DND-41 (cell line): ENCODE data around the gene SCGB3A1.

Source experiments
- ATAC-seq: fragments of 200-7000 bp; cut with Tn5 transposase; 3 replicates; pipeline ENCODE4 v1.9.1; 2021; ENCODE audit warnings: low read depth; ENCODE audit not compliant: insufficient read depth
- DNase-seq: peaks from one replicate; pipeline ENCODE4 v3.0.0-alpha.2; 2020
- H2AFZ ChIP-seq: 2 replicates; pipeline ENCODE4 v1.6.0; 2012; ENCODE audit warnings: low read depth, low read length
- H3K27ac ChIP-seq: 2 replicates; pipeline ENCODE4 v1.5.1; 2012; ENCODE audit warnings: low read length, inconsistent platforms
- H3K27me3 ChIP-seq: fragments of 200-600 bp; sonication (generic); 2 replicates; pipeline ENCODE4 v1.6.0; 2012; ENCODE audit warnings: low read length, mild to moderate bottlenecking, inconsistent platforms; ENCODE audit not compliant: insufficient read depth, poor library complexity
- H3K36me3 ChIP-seq: 2 replicates; pipeline ENCODE4 v1.5.1; 2012; ENCODE audit warnings: low read length, inconsistent platforms; ENCODE audit not compliant: insufficient read depth
- H3K4me1 ChIP-seq: 2 replicates; pipeline ENCODE4 v1.5.1; 2012; ENCODE audit warnings: mild to moderate bottlenecking, low read length; ENCODE audit not compliant: insufficient read depth
- H3K4me2 ChIP-seq: 2 replicates; pipeline ENCODE4 v1.6.0; 2012; ENCODE audit warnings: mild to moderate bottlenecking, moderate library complexity, low read length, inconsistent platforms; ENCODE audit not compliant: insufficient read depth
- H3K4me3 ChIP-seq, 2 experiments: fragments of 200-600 bp in 1 of 2; shearing (Covaris generic) in 1 of 2; 2 replicates each; pipeline ENCODE4 v1.5.1; 2012 to 2016; ENCODE audit warnings: inconsistent platforms in 2 of 2, low read length in 2 of 2, mild to moderate bottlenecking in 2 of 2, low read depth in 1 of 2, moderate library complexity in 1 of 2
- H3K79me2 ChIP-seq: 2 replicates; pipeline ENCODE4 v1.6.0; 2012; ENCODE audit warnings: low read length, inconsistent platforms; ENCODE audit not compliant: insufficient read depth
- H3K9ac ChIP-seq: 2 replicates; pipeline ENCODE4 v1.6.0; 2012; ENCODE audit warnings: low read depth, mild to moderate bottlenecking, inconsistent platforms, low read length, moderate library complexity
- H3K9me3 ChIP-seq: 2 replicates; pipeline ENCODE4 v1.5.1; 2012; ENCODE audit warnings: low read length, moderate library complexity, mild to moderate bottlenecking, inconsistent platforms; ENCODE audit not compliant: insufficient read depth, severe bottlenecking
- H4K20me1 ChIP-seq: 2 replicates; pipeline ENCODE4 v1.6.0; 2012; ENCODE audit warnings: low read length; ENCODE audit not compliant: insufficient read depth
- EZH2 ChIP-seq: IDR thresholded peaks from 3 replicates; pipeline ENCODE4 v1.6.1; 2012; ENCODE audit warnings: borderline replicate concordance, low read depth, mild to moderate bottlenecking, moderate library complexity, low read length, inconsistent platforms; ENCODE audit not compliant: severe bottlenecking
- TF ChIP-seq, protein P1 (sequence below): IDR thresholded peaks from 2 replicates; pipeline ENCODE4 v1.5.1; 2012; ENCODE audit warnings: borderline replicate concordance, low read length, moderate library complexity, mild to moderate bottlenecking; ENCODE audit not compliant: poor library complexity, severe bottlenecking; ENCODE audit errors: extremely low read depth

Gene SCGB3A1

DNA sequence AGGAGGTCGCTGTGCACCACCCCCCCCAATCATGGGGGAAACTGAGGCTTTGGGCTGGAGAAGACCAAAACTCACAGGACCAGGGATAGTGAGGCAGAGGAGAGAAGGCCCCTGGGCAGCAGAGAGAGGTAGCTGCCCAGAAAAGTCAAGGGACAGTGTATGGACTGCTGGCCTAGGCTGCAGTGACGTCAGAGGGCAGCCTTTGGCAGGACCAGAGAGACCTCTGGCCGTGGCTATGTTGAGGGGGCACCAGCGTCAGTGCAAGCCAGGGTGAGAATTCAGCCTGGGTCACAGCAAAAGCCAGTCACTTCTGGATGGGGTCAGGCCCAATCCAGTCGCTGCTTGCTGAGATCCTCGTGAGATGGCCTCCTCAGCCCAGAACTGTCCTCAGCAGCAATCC, 31.6 kb upstream of the SCGB3A1 start:
- TF ChIP-seq, protein P1, sequence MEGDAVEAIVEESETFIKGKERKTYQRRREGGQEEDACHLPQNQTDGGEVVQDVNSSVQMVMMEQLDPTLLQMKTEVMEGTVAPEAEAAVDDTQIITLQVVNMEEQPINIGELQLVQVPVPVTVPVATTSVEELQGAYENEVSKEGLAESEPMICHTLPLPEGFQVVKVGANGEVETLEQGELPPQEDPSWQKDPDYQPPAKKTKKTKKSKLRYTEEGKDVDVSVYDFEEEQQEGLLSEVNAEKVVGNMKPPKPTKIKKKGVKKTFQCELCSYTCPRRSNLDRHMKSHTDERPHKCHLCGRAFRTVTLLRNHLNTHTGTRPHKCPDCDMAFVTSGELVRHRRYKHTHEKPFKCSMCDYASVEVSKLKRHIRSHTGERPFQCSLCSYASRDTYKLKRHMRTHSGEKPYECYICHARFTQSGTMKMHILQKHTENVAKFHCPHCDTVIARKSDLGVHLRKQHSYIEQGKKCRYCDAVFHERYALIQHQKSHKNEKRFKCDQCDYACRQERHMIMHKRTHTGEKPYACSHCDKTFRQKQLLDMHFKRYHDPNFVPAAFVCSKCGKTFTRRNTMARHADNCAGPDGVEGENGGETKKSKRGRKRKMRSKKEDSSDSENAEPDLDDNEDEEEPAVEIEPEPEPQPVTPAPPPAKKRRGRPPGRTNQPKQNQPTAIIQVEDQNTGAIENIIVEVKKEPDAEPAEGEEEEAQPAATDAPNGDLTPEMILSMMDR = no peak
- no peak for TF ChIP-seq EZH2
- Histone ChIP-seq H3K36me3 (no peaks in the 10 kb centered on the region), H4K20me1 (peaks cover 6% of the 10 kb centered on the region; the same call in 1 of the 2 replicates), H3K4me1 (peaks cover 4% of the 10 kb centered on the region), H3K27ac (no peak overlapping the region), H3K4me2 (no peak overlapping the region), H3K79me2 (no peaks in the 10 kb centered on the region), H3K9ac (no peak overlapping the region), H3K27me3 (no peaks in the 10 kb centered on the region), H3K9me3 (no peaks in the 10 kb centered on the region), H2AFZ (no peak overlapping the region), H3K4me3 (no peak overlapping the region)
- ATAC-seq (no peak), DNase-seq (no peak)

DNA sequence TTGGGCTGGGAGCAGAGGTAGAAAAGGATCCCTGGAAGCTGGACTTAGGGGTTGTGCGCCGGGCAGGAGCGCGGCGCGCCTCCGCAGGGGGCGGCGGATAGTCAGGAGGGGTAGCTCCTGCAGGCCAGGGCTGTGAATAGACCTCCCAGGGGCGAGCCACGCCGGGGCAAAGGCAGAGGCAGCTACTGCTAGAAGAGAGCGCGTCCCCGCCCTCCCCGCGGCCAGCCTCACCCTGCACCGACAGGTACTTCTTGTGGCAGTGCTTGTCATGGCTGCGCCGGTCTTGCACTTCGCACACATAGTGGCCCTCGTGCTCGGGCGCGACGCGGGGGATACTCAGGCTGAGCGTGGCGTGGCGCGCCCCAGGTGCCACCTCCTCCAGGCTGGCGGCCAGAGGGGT, 30.0 kb upstream of the SCGB3A1 start:
- DNase-seq (no peak), ATAC-seq (no peak)
- Histone ChIP-seq H4K20me1 (peaks cover 6% of the 10 kb centered on the region; the same call in 1 of the 2 replicates), H3K4me1 (peaks cover 4% of the 10 kb centered on the region), H3K9me3 (no peaks in the 10 kb centered on the region), H3K4me3 (no peak overlapping the region), H2AFZ (no peak overlapping the region), H3K4me2 (no peak overlapping the region), H3K27me3 (no peaks in the 10 kb centered on the region), H3K36me3 (no peaks in the 10 kb centered on the region), H3K79me2 (no peaks in the 10 kb centered on the region), H3K27ac (no peak overlapping the region), H3K9ac (no peak overlapping the region)
- TF ChIP-seq EZH2 = no peak
- TF ChIP-seq, protein P1 = no peak

DNA sequence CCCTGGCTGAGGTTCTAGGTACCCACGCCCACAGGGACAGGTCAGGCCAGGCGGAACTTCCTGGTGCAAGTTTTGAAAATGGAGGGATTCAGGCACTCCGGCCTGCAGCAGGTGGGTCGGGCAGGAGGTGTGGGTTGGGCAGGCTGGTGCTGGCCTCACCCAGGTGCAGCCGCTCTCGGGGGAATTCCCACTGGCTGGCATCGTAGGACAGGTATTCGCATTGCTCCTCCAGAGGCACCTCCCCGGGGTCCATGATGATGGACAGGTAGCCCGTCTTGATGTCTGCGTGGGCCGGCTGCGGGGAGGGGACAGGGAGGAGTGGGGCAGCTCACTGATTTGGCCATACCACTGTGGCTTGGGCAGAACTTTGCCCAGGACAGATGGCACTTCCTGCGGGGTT, 28.7 kb upstream of the SCGB3A1 start:
- Histone ChIP-seq H3K27ac (no peak overlapping the region), H4K20me1 (no peaks in the 10 kb centered on the region), H3K79me2 (no peaks in the 10 kb centered on the region), H2AFZ (no peak overlapping the region), H3K27me3 (no peaks in the 10 kb centered on the region), H3K9me3 (no peaks in the 10 kb centered on the region), H3K36me3 (no peaks in the 10 kb centered on the region), H3K4me1 (peaks cover 4% of the 10 kb centered on the region), H3K9ac (no peak overlapping the region), H3K4me3 (no peak overlapping the region), H3K4me2 (no peak overlapping the region)
- no peak for DNase-seq
- ATAC-seq = no peak
- TF ChIP-seq EZH2 = no peak
- TF ChIP-seq, protein P1 = no peak

DNA sequence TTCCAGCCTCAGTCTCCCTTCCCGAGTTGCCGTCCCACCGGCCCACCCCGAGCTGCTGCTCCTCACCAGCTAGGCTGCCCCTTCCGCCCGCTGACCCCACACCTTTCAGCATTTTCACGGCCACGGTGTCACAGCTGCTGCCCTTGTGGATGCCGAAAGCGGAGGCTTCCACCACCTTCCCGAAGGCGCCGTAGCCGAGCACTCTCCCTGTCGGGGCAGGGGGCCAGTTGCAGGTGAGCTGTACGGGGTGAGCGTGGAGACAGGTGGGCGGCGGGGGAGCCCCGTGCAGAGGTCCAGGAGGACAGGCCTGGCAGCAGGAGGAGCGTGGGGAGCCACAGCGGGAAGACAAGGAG, 28.2 kb upstream of the SCGB3A1 start:
- Histone ChIP-seq H3K36me3 (no peaks in the 10 kb centered on the region), H3K79me2 (no peaks in the 10 kb centered on the region), H3K4me2 (no peak overlapping the region), H3K9me3 (no peaks in the 10 kb centered on the region), H3K27me3 (no peaks in the 10 kb centered on the region), H4K20me1 (no peaks in the 10 kb centered on the region; the same call in 1 of the 2 replicates), H3K9ac (no peak overlapping the region), H3K4me3 (no peak overlapping the region), H2AFZ (no peak overlapping the region), H3K27ac (no peak overlapping the region), H3K4me1 (peaks cover 4% of the 10 kb centered on the region)
- TF ChIP-seq EZH2 = no peak
- TF ChIP-seq, protein P1 = no peak
- DNase-seq = no peak
- ATAC-seq = no peak
